KMS-11 (cell line): ENCODE measurements around the gene FUBP1.
"Not testable (repeated sequence)": the region's sequence is repeated elsewhere in the genome, so short reads cannot be mapped to it uniquely, and the experiment has no call there.

ENCODE experiments used
- H2AFZ ChIP-seq: fragments of 200-600 bp; sonication (generic); 2 replicates; pipeline ENCODE4 v1.6.1; 2016; ENCODE audit warnings: antibody characterized with exemption, mixed run types, low read depth
- H3K27ac ChIP-seq: fragments of 200-600 bp; sonication (generic); 2 replicates; pipeline ENCODE4 v1.6.1; 2016; ENCODE audit warnings: mild to moderate bottlenecking, mixed run types
- H3K27me3 ChIP-seq: fragments of 200-600 bp; sonication (generic); 2 replicates; pipeline ENCODE4 v1.6.1; 2017; ENCODE audit warnings: mild to moderate bottlenecking, low read depth, mixed run types, moderate library complexity; ENCODE audit not compliant: insufficient read depth
- H3K36me3 ChIP-seq: fragments of 200-600 bp; sonication (generic); 2 replicates; pipeline ENCODE4 v1.6.1; 2017; ENCODE audit warnings: mild to moderate bottlenecking, mixed run types; ENCODE audit not compliant: insufficient read depth
- H3K4me1 ChIP-seq: fragments of 200-600 bp; sonication (generic); 2 replicates; pipeline ENCODE4 v1.6.1; 2016; ENCODE audit warnings: mild to moderate bottlenecking, low read depth, mixed run types; ENCODE audit not compliant: poor library complexity, severe bottlenecking
- H3K4me2 ChIP-seq: fragments of 200-600 bp; sonication (generic); 2 replicates; pipeline ENCODE4 v1.7.0; 2016; ENCODE audit warnings: mild to moderate bottlenecking, mixed run types
- H3K4me3 ChIP-seq: fragments of 200-600 bp; sonication (generic); IDR thresholded peaks from 2 replicates; pipeline ENCODE4 v1.6.1; 2017; ENCODE audit warnings: low read depth, low read length, mixed read lengths; ENCODE audit not compliant: insufficient read depth
- H3K79me2 ChIP-seq: fragments of 200-600 bp; sonication (generic); 2 replicates; pipeline ENCODE4 v1.6.1; 2016; ENCODE audit warnings: low read depth, mixed run types; ENCODE audit not compliant: insufficient read depth
- H3K9ac ChIP-seq: fragments of 200-600 bp; sonication (generic); 2 replicates; pipeline ENCODE4 v1.6.1; 2016; ENCODE audit warnings: mild to moderate bottlenecking, mixed run types
- H4K20me1 ChIP-seq: fragments of 200-600 bp; sonication (generic); 2 replicates; pipeline ENCODE4 v1.6.1; 2016; ENCODE audit warnings: mild to moderate bottlenecking, mixed run types; ENCODE audit not compliant: insufficient read depth
- CTCF ChIP-seq: fragments of 200-600 bp; sonication (generic); conservative IDR thresholded peaks from 2 replicates; pipeline ENCODE4 v1.6.1; 2017; ENCODE audit warnings: low read depth, mild to moderate bottlenecking, antibody characterized with exemption, low read length, moderate library complexity, mixed read lengths

The FUBP1 gene

GRCh38 chr1:77926561-77927357 lies 52.1 kb downstream of the FUBP1 start:
- no peak for TF ChIP-seq CTCF
- no peak overlapping the region for H3K9ac ChIP-seq
- no peaks in the 10 kb centered on the region; the same call in 1 of the 2 replicates for H3K27me3 ChIP-seq
- no peaks in the 10 kb centered on the region for H3K36me3 ChIP-seq
- H3K4me3 ChIP-seq, result no peak overlapping the region
- H4K20me1 ChIP-seq, result no peaks in the 10 kb centered on the region
- H3K4me2 ChIP-seq, result no peak overlapping the region
- H3K4me1 ChIP-seq, result peaks cover 4% of the 10 kb centered on the region
- no peak overlapping the region for H3K27ac ChIP-seq
- H3K79me2 ChIP-seq, result no peaks in the 10 kb centered on the region
- no peak overlapping the region for H2AFZ ChIP-seq

GRCh38 chr1:77925956-77926355 lies 52.9 kb downstream of the FUBP1 start:
- no peaks in the 10 kb centered on the region for H4K20me1 ChIP-seq
- no peak overlapping the region for H2AFZ ChIP-seq
- TF ChIP-seq CTCF, result no peak
- no peak overlapping the region for H3K4me2 ChIP-seq
- no peak overlapping the region for H3K4me3 ChIP-seq
- H3K9ac ChIP-seq, result no peak overlapping the region
- no peak overlapping the region for H3K27ac ChIP-seq
- H3K27me3 ChIP-seq, result no peaks in the 10 kb centered on the region; the same call in 1 of the 2 replicates
- no peaks in the 10 kb centered on the region for H3K36me3 ChIP-seq
- peaks cover 4% of the 10 kb centered on the region for H3K4me1 ChIP-seq
- H3K79me2 ChIP-seq, result no peaks in the 10 kb centered on the region

- Histone ChIP-seq H3K27me3 (no peaks in the 10 kb centered on the region; the same call in 1 of the 2 replicates), H3K79me2 (no peaks in the 10 kb centered on the region), H3K27ac (no peak overlapping the region), H3K36me3 (no peaks in the 10 kb centered on the region), H2AFZ (no peak overlapping the region), H3K4me3 (no peak overlapping the region), H3K9ac (no peak overlapping the region), H3K4me1 (peaks cover 4% of the 10 kb centered on the region), H4K20me1 (no peaks in the 10 kb centered on the region), H3K4me2 (no peak overlapping the region)
- TF ChIP-seq CTCF, result no peak
Observed at GRCh38 chr1:77925518-77925917, 53.4 kb downstream of the FUBP1 start.

GRCh38 chr1:77918918-77919317 lies 60.0 kb downstream of the FUBP1 start:
- not testable (repeated sequence) for H3K79me2 ChIP-seq, H3K27me3 ChIP-seq, H3K36me3 ChIP-seq, H3K4me2 ChIP-seq, H4K20me1 ChIP-seq, H3K4me3 ChIP-seq, H3K4me1 ChIP-seq, H3K27ac ChIP-seq, H3K9ac ChIP-seq, H2AFZ ChIP-seq

- no peak for TF ChIP-seq CTCF
- H3K4me1 ChIP-seq, result no peaks in the 10 kb centered on the region
- no peak overlapping the region for H3K4me2 ChIP-seq
- no peaks in the 10 kb centered on the region for H3K79me2 ChIP-seq
- H3K9ac ChIP-seq, result no peak overlapping the region
- no peak overlapping the region for H2AFZ ChIP-seq
- H3K27me3 ChIP-seq, result no peaks in the 10 kb centered on the region
- H4K20me1 ChIP-seq, result no peaks in the 10 kb centered on the region
- H3K27ac ChIP-seq, result no peak overlapping the region
- no peaks in the 10 kb centered on the region for H3K36me3 ChIP-seq
- no peak overlapping the region for H3K4me3 ChIP-seq
Observed at GRCh38 chr1:77910116-77910515, 68.8 kb downstream of the FUBP1 start.
